ENCODE data around the gene ABCA2.
A peak's percentile ranks its signal among the peaks of the same experiment; 100 is the strongest.

The ABCA2 gene

GRCh38 chr9:137037483-137037882 lies 9.4 kb upstream of the ABCA2 start:
- DNase-seq (ENCODE audit: extremely low read depth, insufficient read length): no peak
- no peak for TF ChIP-seq CTCF (IDR thresholded peaks at IDR 0.05; ENCODE audit: insufficient read depth, low read length, poor library complexity, severe bottlenecking)
- H3K27me3 ChIP-seq (replicated peaks; ENCODE audit: control insufficient read depth, insufficient read depth, low read length): no peaks in the 10 kb centered on the region; the same call in 1 of the 2 replicates
- no peak overlapping the region for H3K4me3 ChIP-seq (replicated peaks; ENCODE audit: low read depth, low read length)
- H3K36me3 ChIP-seq (ENCODE audit: control insufficient read depth, insufficient read depth, low read length): no peaks in the 10 kb centered on the region

GRCh38 chr9:137037035-137037434 lies 9.0 kb upstream of the ABCA2 start:
- TF ChIP-seq CTCF (IDR thresholded peaks at IDR 0.05; ENCODE audit: insufficient read depth, low read length, poor library complexity, severe bottlenecking): no peak
- Histone ChIP-seq H3K4me3 (replicated peaks; ENCODE audit: low read depth, low read length) (no peak overlapping the region), H3K27me3 (replicated peaks; ENCODE audit: control insufficient read depth, insufficient read depth, low read length) (no peaks in the 10 kb centered on the region; the same call in 1 of the 2 replicates), H3K36me3 (ENCODE audit: control insufficient read depth, insufficient read depth, low read length) (no peaks in the 10 kb centered on the region)
- DNase-seq (ENCODE audit: extremely low read depth, insufficient read length): no peak

GRCh38 chr9:137035937-137036336 lies 7.9 kb upstream of the ABCA2 start:
- Histone ChIP-seq H3K36me3 (ENCODE audit: control insufficient read depth, insufficient read depth, low read length) (no peaks in the 10 kb centered on the region), H3K27me3 (replicated peaks; ENCODE audit: control insufficient read depth, insufficient read depth, low read length) (no peaks in the 10 kb centered on the region; the same call in 1 of the 2 replicates), H3K4me3 (replicated peaks; ENCODE audit: low read depth, low read length) (no peak overlapping the region)
- no peak for TF ChIP-seq CTCF (IDR thresholded peaks at IDR 0.05; ENCODE audit: insufficient read depth, low read length, poor library complexity, severe bottlenecking)
- DNase-seq (ENCODE audit: extremely low read depth, insufficient read length): no peak

GRCh38 chr9:137035507-137035834 lies 7.4 kb upstream of the ABCA2 start:
- Histone ChIP-seq H3K36me3 (ENCODE audit: control insufficient read depth, insufficient read depth, low read length) (no peaks in the 10 kb centered on the region), H3K4me3 (replicated peaks; ENCODE audit: low read depth, low read length) (no peak overlapping the region), H3K27me3 (replicated peaks; ENCODE audit: control insufficient read depth, insufficient read depth, low read length) (no peaks in the 10 kb centered on the region)
- no peak for TF ChIP-seq CTCF (IDR thresholded peaks at IDR 0.05; ENCODE audit: insufficient read depth, low read length, poor library complexity, severe bottlenecking)
- DNase-seq (ENCODE audit: extremely low read depth, insufficient read length): no peak

GRCh38 chr9:137034709-137035506 lies 6.9 kb upstream of the ABCA2 start:
- TF ChIP-seq CTCF (IDR thresholded peaks at IDR 0.05; ENCODE audit: insufficient read depth, low read length, poor library complexity, severe bottlenecking): peak; percentile 96
- no peaks in the 10 kb centered on the region for H3K36me3 ChIP-seq (ENCODE audit: control insufficient read depth, insufficient read depth, low read length)
- DNase-seq (ENCODE audit: extremely low read depth, insufficient read length): peak; percentile 85
- no peaks in the 10 kb centered on the region for H3K27me3 ChIP-seq (replicated peaks; ENCODE audit: control insufficient read depth, insufficient read depth, low read length)
- peak overlapping the region; percentile 31 for H3K4me3 ChIP-seq (replicated peaks; ENCODE audit: low read depth, low read length)

Measured in GM06990 (cell line).